ENCODE results near the gene TBC1D24. TPM values are rescaled to one million over a fixed set of nuclear protein-coding genes. Genes with fewer than 3 reads are reported as not detected.

TBC1D24 gene
- total and polyA plus RNA-seq, 9 of the 15 experiments (the other 6 are each of a cell fraction or from before 2014, with no cell fraction given) = 1.7 to 22.6 (median 7.2) TPM

GRCh38 chr16:2537451-2538379, 62.8 kb downstream of the TBC1D24 start, which contains the start of gene PDPK1 (continued):
- TF ChIP-seq ZNF280A (IDR thresholded peaks at IDR 0.05; ENCODE audit: low read depth, partially characterized antibody) (no peak), PHF8 (IDR thresholded peaks at IDR 0.05; ENCODE audit: borderline replicate concordance, low read length) (peak; percentile 81; the same call in 1 of the 2 replicates), ZNF311 (CRISPR knock-in tag; IDR thresholded peaks at IDR 0.05) (no peak), ZNF184 (CRISPR knock-in tag; IDR thresholded peaks at IDR 0.05) (no peak), NR2C2 (CRISPR knock-in tag; IDR thresholded peaks at IDR 0.05) (0 out of 2 replicates have a peak, but pooled peaks have one; percentile 23), NR2C2 (tag; IDR thresholded peaks at IDR 0.05) (peak; percentile 96), NCOA6 (IDR thresholded peaks at IDR 0.05) (no peak), THRB (CRISPR knock-in tag; conservative IDR thresholded peaks at IDR 0.05) (no peak), SRSF7 (optimal IDR thresholded peaks at IDR 0.05; ENCODE audit: low read depth, low read length) (no peak), RCOR1 (IDR thresholded peaks at IDR 0.05; ENCODE audit: borderline replicate concordance in 1 of 2, low read depth in 2 of 2, low read length in 2 of 2) (0 out of 4 replicates have a peak, but pooled peaks of 1 of the 2 experiments have one; percentile 9), SAP30 (IDR thresholded peaks at IDR 0.05; ENCODE audit: borderline replicate concordance, insufficient read depth, low read depth, low read length, poor library complexity, severe bottlenecking) (peak; percentile 35), CTCFL (IDR thresholded peaks at IDR 0.05; ENCODE audit: borderline replicate concordance, insufficient read depth, low read depth, low read length, poor library complexity, severe bottlenecking) (no peak), MAZ (CRISPR knock-in tag; conservative IDR thresholded peaks at IDR 0.05 in 1 of 2, IDR thresholded peaks at IDR 0.05 in 1 of 2) (peak; percentile 66 to 80; a peak in 3 of 4 replicates), PBX2 (CRISPR knock-in tag; IDR thresholded peaks at IDR 0.05; ENCODE audit: low read depth) (peak; percentile 63; the same call in 1 of the 2 replicates), PBX2 (tag; conservative IDR thresholded peaks at IDR 0.05; ENCODE audit: low read depth) (no peak), ZNF436 (CRISPR knock-in tag; IDR thresholded peaks at IDR 0.05) (no peak), CEBPB (tag; IDR thresholded peaks at IDR 0.05) (0 out of 2 replicates have a peak, but pooled peaks have one; percentile 17)
